ENCODE data around the gene SMIM20.

Gene SMIM20

GRCh38 chr4:25954293-25954904, 40.4 kb downstream of the SMIM20 start:
- ChIA-PET POLR2A (no interaction called here), CTCF (interaction anchor here (2.6 kb wide), 1 partner anchor 34 kb away, joined by 9 read pairs; no protein-coding TSS in a partner anchor)

GRCh38 chr4:25955705-25956104, 41.7 kb downstream of the SMIM20 start:
- no peak for DNase-seq
- 100% methylated on average over 3 of the region's 4 CpGs for WGBS (ENCODE audit: insufficient coverage)
- POLR2A ChIA-PET: no interaction called here
- peaks cover 0 to 5% (median 0%) of the 10 kb centered on the region in 4 experiments for H3K4me1 ChIP-seq (ENCODE audit: control extremely low read depth in 1 of 4, control insufficient read depth in 4 of 4, insufficient read depth in 4 of 4, low read length in 3 of 4)
- CTCF ChIA-PET: interaction anchor here (0.8 to 2.6 kb wide), 3 partner anchors 8 to 33 kb away, joined by 3 to 9 read pairs (median 3); no protein-coding TSS in a partner anchor
- no peaks in the 10 kb centered on the region for H3K27me3 ChIP-seq (replicated peaks in 2 of 5; ENCODE audit: control insufficient read depth in 4 of 5, insufficient read depth in 5 of 5, low read length in 4 of 5)
- H3K9me3 ChIP-seq (ENCODE audit: control extremely low read depth in 1 of 5, control insufficient read depth in 4 of 5, insufficient read depth in 2 of 5, low read depth in 1 of 5, low read length in 4 of 5): no peaks in the 10 kb centered on the region
- H3K36me3 ChIP-seq (ENCODE audit: control insufficient read depth in 4 of 4, insufficient read depth in 4 of 4, low read length in 3 of 4): no peaks in the 10 kb centered on the region
- H3K4me3 ChIP-seq (ENCODE audit: control insufficient read depth in 1 of 7, extremely low read depth in 1 of 7, insufficient read depth in 4 of 7, low read depth in 2 of 7, low read length in 6 of 7): no peak overlapping the region
- no peak overlapping the region for H3K27ac ChIP-seq (ENCODE audit: insufficient read depth in 1 of 2, low read depth in 1 of 2, low read length in 2 of 2, poor library complexity in 1 of 2, severe bottlenecking in 2 of 2)

More at GRCh38 chr4:25954293-25954904, 40.4 kb downstream of the SMIM20 start:
- 95% methylated on average over 11 of the region's 14 CpGs for WGBS (ENCODE audit: insufficient coverage)
- H3K4me1 ChIP-seq (ENCODE audit: control extremely low read depth in 1 of 4, control insufficient read depth in 4 of 4, insufficient read depth in 4 of 4, low read length in 3 of 4): peaks cover 0 to 5% (median 2%) of the 10 kb centered on the region in 4 experiments
- no peaks in the 10 kb centered on the region for H3K9me3 ChIP-seq (ENCODE audit: control extremely low read depth in 1 of 5, control insufficient read depth in 4 of 5, insufficient read depth in 2 of 5, low read depth in 1 of 5, low read length in 4 of 5)
- no peaks in the 10 kb centered on the region for H3K36me3 ChIP-seq (ENCODE audit: control insufficient read depth in 4 of 4, insufficient read depth in 4 of 4, low read length in 3 of 4)
- DNase-seq: no peak
- no peaks in the 10 kb centered on the region for H3K27me3 ChIP-seq (replicated peaks in 2 of 5; ENCODE audit: control insufficient read depth in 4 of 5, insufficient read depth in 5 of 5, low read length in 4 of 5)
- no peak overlapping the region for H3K27ac ChIP-seq (ENCODE audit: insufficient read depth in 1 of 2, low read depth in 1 of 2, low read length in 2 of 2, poor library complexity in 1 of 2, severe bottlenecking in 2 of 2)
- no peak overlapping the region for H3K4me3 ChIP-seq (ENCODE audit: control insufficient read depth in 1 of 7, extremely low read depth in 1 of 7, insufficient read depth in 4 of 7, low read depth in 2 of 7, low read length in 6 of 7)

GRCh38 chr4:25956260-25956659, 42.2 kb downstream of the SMIM20 start:
- ChIA-PET POLR2A (no interaction called here), CTCF (interaction anchor here (1.3 to 2.6 kb wide), 2 partner anchors 15 to 32 kb away, joined by 3 to 9 read pairs; no protein-coding TSS in a partner anchor)
- 100% methylated on average over 1 of the region's 1 CpG for WGBS (ENCODE audit: insufficient coverage)
- H3K4me3 ChIP-seq (ENCODE audit: control insufficient read depth in 1 of 7, extremely low read depth in 1 of 7, insufficient read depth in 4 of 7, low read depth in 2 of 7, low read length in 6 of 7): no peak overlapping the region
- no peak for DNase-seq
- H3K9me3 ChIP-seq (ENCODE audit: control extremely low read depth in 1 of 5, control insufficient read depth in 4 of 5, insufficient read depth in 2 of 5, low read depth in 1 of 5, low read length in 4 of 5): no peaks in the 10 kb centered on the region
- H3K27me3 ChIP-seq (replicated peaks in 2 of 5; ENCODE audit: control insufficient read depth in 4 of 5, insufficient read depth in 5 of 5, low read length in 4 of 5): no peaks in the 10 kb centered on the region
- H3K4me1 ChIP-seq (ENCODE audit: control extremely low read depth in 1 of 4, control insufficient read depth in 4 of 4, insufficient read depth in 4 of 4, low read length in 3 of 4): peaks cover 0 to 5% (median 0%) of the 10 kb centered on the region in 4 experiments
- H3K27ac ChIP-seq (ENCODE audit: insufficient read depth in 1 of 2, low read depth in 1 of 2, low read length in 2 of 2, poor library complexity in 1 of 2, severe bottlenecking in 2 of 2): no peak overlapping the region
- H3K36me3 ChIP-seq (ENCODE audit: control insufficient read depth in 4 of 4, insufficient read depth in 4 of 4, low read length in 3 of 4): no peaks in the 10 kb centered on the region

GRCh38 chr4:25958110-25958509, 44.1 kb downstream of the SMIM20 start:
- DNase-seq: no peak
- no peaks in the 10 kb centered on the region for H3K36me3 ChIP-seq (ENCODE audit: control insufficient read depth in 4 of 4, insufficient read depth in 4 of 4, low read length in 3 of 4)
- ChIA-PET CTCF (no interaction called here), POLR2A (no interaction called here)
- H3K27ac ChIP-seq (ENCODE audit: insufficient read depth in 1 of 2, low read depth in 1 of 2, low read length in 2 of 2, poor library complexity in 1 of 2, severe bottlenecking in 2 of 2): no peak overlapping the region
- no peaks in the 10 kb centered on the region for H3K9me3 ChIP-seq (ENCODE audit: control extremely low read depth in 1 of 5, control insufficient read depth in 4 of 5, insufficient read depth in 2 of 5, low read depth in 1 of 5, low read length in 4 of 5)
- no peaks in the 10 kb centered on the region for H3K27me3 ChIP-seq (replicated peaks in 2 of 5; ENCODE audit: control insufficient read depth in 4 of 5, insufficient read depth in 5 of 5, low read length in 4 of 5)
- no peak overlapping the region for H3K4me3 ChIP-seq (ENCODE audit: control insufficient read depth in 1 of 7, extremely low read depth in 1 of 7, insufficient read depth in 4 of 7, low read depth in 2 of 7, low read length in 6 of 7)
- 99% methylated on average over 7 of the region's 8 CpGs for WGBS (ENCODE audit: insufficient coverage)
- peaks cover 0 to 5% (median 0%) of the 10 kb centered on the region in 4 experiments for H3K4me1 ChIP-seq (ENCODE audit: control extremely low read depth in 1 of 4, control insufficient read depth in 4 of 4, insufficient read depth in 4 of 4, low read length in 3 of 4)

GRCh38 chr4:25962393-25962792, 48.4 kb downstream of the SMIM20 start:
- no peak for DNase-seq
- Histone ChIP-seq H3K36me3 (ENCODE audit: control insufficient read depth in 4 of 4, insufficient read depth in 4 of 4, low read length in 3 of 4) (no peaks in the 10 kb centered on the region), H3K27me3 (replicated peaks in 2 of 5; ENCODE audit: control insufficient read depth in 4 of 5, insufficient read depth in 5 of 5, low read length in 4 of 5) (no peaks in the 10 kb centered on the region), H3K4me1 (ENCODE audit: control extremely low read depth in 1 of 4, control insufficient read depth in 4 of 4, insufficient read depth in 4 of 4, low read length in 3 of 4) (peaks cover 0 to 4% (median 0%) of the 10 kb centered on the region in 4 experiments), H3K4me3 (ENCODE audit: control insufficient read depth in 1 of 7, extremely low read depth in 1 of 7, insufficient read depth in 4 of 7, low read depth in 2 of 7, low read length in 6 of 7) (no peak overlapping the region), H3K27ac (ENCODE audit: insufficient read depth in 1 of 2, low read depth in 1 of 2, low read length in 2 of 2, poor library complexity in 1 of 2, severe bottlenecking in 2 of 2) (no peak overlapping the region), H3K9me3 (ENCODE audit: control extremely low read depth in 1 of 5, control insufficient read depth in 4 of 5, insufficient read depth in 2 of 5, low read depth in 1 of 5, low read length in 4 of 5) (no peaks in the 10 kb centered on the region)
- CTCF ChIA-PET: interaction anchor here (0.9 kb wide), 1 partner anchor 34 kb away, joined by 3 read pairs; no protein-coding TSS in a partner anchor
- POLR2A ChIA-PET: no interaction called here
- WGBS (ENCODE audit: insufficient coverage): 100% methylated on average over 5 of the region's 7 CpGs

- no peak overlapping the region for H3K4me3 ChIP-seq (ENCODE audit: control insufficient read depth in 1 of 7, extremely low read depth in 1 of 7, insufficient read depth in 4 of 7, low read depth in 2 of 7, low read length in 6 of 7)
- no peaks in the 10 kb centered on the region for H3K9me3 ChIP-seq (ENCODE audit: control extremely low read depth in 1 of 5, control insufficient read depth in 4 of 5, insufficient read depth in 2 of 5, low read depth in 1 of 5, low read length in 4 of 5)
- no peaks in the 10 kb centered on the region for H3K27me3 ChIP-seq (replicated peaks in 2 of 5; ENCODE audit: control insufficient read depth in 4 of 5, insufficient read depth in 5 of 5, low read length in 4 of 5)
- no peaks in the 10 kb centered on the region for H3K36me3 ChIP-seq (ENCODE audit: control insufficient read depth in 4 of 4, insufficient read depth in 4 of 4, low read length in 3 of 4)
- ChIA-PET POLR2A (interaction anchor here (0.6 kb wide), 1 partner anchor 81 kb away, joined by 3 read pairs; no protein-coding TSS in a partner anchor), CTCF (interaction anchor here (1.5 kb wide), 1 partner anchor 211 kb away, joined by 4 read pairs; no protein-coding TSS in a partner anchor)
- 100% methylated on average over 3 of the region's 4 CpGs for WGBS (ENCODE audit: insufficient coverage)
- DNase-seq: no peak
- H3K27ac ChIP-seq (ENCODE audit: insufficient read depth in 1 of 2, low read depth in 1 of 2, low read length in 2 of 2, poor library complexity in 1 of 2, severe bottlenecking in 2 of 2): no peak overlapping the region
- H3K4me1 ChIP-seq (ENCODE audit: control extremely low read depth in 1 of 4, control insufficient read depth in 4 of 4, insufficient read depth in 4 of 4, low read length in 3 of 4): peaks cover 0 to 12% (median 6%) of the 10 kb centered on the region in 4 experiments
Observed at GRCh38 chr4:25965629-25966028, 51.6 kb downstream of the SMIM20 start.

- Histone ChIP-seq H3K4me3 (ENCODE audit: control insufficient read depth in 1 of 7, extremely low read depth in 1 of 7, insufficient read depth in 4 of 7, low read depth in 2 of 7, low read length in 6 of 7) (no peak overlapping the region), H3K4me1 (ENCODE audit: control extremely low read depth in 1 of 4, control insufficient read depth in 4 of 4, insufficient read depth in 4 of 4, low read length in 3 of 4) (peaks cover 0 to 12% (median 6%) of the 10 kb centered on the region in 4 experiments), H3K27me3 (replicated peaks in 2 of 5; ENCODE audit: control insufficient read depth in 4 of 5, insufficient read depth in 5 of 5, low read length in 4 of 5) (no peaks in the 10 kb centered on the region), H3K27ac (ENCODE audit: insufficient read depth in 1 of 2, low read depth in 1 of 2, low read length in 2 of 2, poor library complexity in 1 of 2, severe bottlenecking in 2 of 2) (no peak overlapping the region), H3K9me3 (ENCODE audit: control extremely low read depth in 1 of 5, control insufficient read depth in 4 of 5, insufficient read depth in 2 of 5, low read depth in 1 of 5, low read length in 4 of 5) (no peaks in the 10 kb centered on the region), H3K36me3 (ENCODE audit: control insufficient read depth in 4 of 4, insufficient read depth in 4 of 4, low read length in 3 of 4) (no peaks in the 10 kb centered on the region)
- no peak for DNase-seq
- no CpG with 5 or more reads among the region's 3 CpGs for WGBS (ENCODE audit: insufficient coverage)
- CTCF ChIA-PET: no interaction called here
- POLR2A ChIA-PET: interaction anchor here (0.6 kb wide), 1 partner anchor 81 kb away, joined by 3 read pairs; no protein-coding TSS in a partner anchor
Observed at GRCh38 chr4:25966171-25966570, 52.2 kb downstream of the SMIM20 start.

Measured in common myeloid progenitor, CD34-positive (primary cell).